GM18507 (cell line): ENCODE measurements around the gene NUFIP2.
"Not testable (repeated sequence)": the region's sequence is repeated elsewhere in the genome, so short reads cannot be mapped to it uniquely, and the experiment has no call there.

Experiments used
- DNase-seq: peaks from one replicate; pipeline ENCODE4 v3.0.0; 2011; ENCODE audit warnings: low read depth; ENCODE audit not compliant: insufficient read length; ENCODE audit errors: extremely low spot score
- FAIRE-seq: peaks from 2 replicates; lab custom pipeline; 2011; peaks lifted over from hg19 to GRCh38; lab: Jason Lieb, UNC

The NUFIP2 gene

GRCh38 chr17:29293890-29294579 lies at the start of gene NUFIP2:
Gene NUFIP2, minus strand, starts transcription at chr17:29294148. Its CDS starts 89 bp downstream, at chr17:29294059.
- peak; percentile 99 for FAIRE-seq

DNA sequence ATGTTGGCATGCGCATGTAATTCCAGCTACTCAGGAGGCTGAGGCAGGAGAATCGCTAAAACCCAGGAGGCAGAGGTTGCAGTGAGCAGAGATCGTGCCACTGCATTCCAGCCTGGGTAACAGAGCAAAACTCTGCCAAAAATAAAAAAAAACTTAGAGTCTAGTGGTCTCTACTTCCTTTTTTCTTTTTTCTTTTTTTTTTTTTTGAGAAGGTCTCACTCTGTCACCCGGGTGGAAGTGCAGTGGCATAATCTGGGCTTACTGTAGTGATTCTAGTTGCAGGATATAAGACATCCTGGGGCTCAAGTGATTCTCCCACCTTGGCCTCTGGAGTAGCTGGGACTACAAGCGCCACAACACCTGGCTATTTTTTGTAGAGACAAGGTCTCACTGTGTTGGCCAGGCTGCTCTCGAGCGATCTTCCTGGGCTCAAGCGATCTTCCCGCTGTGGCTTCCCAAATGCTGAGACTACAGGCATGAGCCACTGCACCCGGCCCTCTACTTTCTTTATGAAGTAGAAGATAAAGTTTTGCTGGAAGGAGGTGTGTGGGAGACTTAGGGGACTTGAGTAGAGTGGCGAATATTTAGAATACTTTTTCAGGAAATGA lies 48.3 kb upstream of the NUFIP2 start:
- FAIRE-seq (no peak), DNase-seq (no peak)

More at GRCh38 chr17:29293890-29294579, at the start of gene NUFIP2:
- DNase-seq: peak; percentile 91

DNA sequence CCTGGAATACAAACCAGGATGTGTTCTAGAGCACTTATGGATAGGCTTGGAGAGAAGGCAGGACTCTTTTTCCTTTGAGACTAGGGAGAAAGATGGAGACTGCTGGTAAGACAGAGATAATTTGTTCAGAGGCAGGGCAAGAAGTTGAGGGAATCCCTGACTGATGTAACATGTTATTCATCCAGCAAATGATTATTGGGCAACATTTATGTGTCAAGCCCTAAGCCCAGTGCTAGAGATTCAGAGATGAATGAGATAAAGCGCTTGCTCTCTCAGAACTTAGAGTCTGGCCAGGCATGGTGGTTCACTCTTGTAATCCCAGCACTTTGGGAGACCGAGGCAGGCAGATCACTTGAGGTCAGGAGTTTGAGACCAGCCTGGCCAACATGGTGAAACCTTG lies 47.8 kb upstream of the NUFIP2 start:
- FAIRE-seq: no peak

DNA sequence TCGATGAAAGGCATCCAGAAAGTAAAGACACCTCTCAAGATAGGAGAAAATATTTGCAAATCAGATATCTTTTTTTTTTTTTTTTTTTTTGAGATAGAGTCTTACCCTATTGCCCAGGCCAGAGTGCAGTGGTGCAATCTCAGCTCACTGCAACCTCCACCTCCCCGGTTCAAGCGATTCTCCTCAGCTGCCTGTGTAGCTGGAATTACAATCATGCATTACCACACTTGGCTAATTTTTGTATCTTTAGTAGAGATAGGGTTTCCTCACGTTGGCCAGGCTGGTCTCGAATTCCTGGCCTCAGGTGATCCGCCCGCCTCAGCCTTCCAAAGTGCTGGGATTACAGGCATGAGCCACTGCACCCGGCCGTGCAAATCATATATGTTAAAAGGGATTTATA lies 45.1 kb upstream of the NUFIP2 start:
- not testable (repeated sequence) for FAIRE-seq, DNase-seq

More for the DNA sequence above, 47.8 kb upstream of the NUFIP2 start:
- DNase-seq: no peak

DNA sequence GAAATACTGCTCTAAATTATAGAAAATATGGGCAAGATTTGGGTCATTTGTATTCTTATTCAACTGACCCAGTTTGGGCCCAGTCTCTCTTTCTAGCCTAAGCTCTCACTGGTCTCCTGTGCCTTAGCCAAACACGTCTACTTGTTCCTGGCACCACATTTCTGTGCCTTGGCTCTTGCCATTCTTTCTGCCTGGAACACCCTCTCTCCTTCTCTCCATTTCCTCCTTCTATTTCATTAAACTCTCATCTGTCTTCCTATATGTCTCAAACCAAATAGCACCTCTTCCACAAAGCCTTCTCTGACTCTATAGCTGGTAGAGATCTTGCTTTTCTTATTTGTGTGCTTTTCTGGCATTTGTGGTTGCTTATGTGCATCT lies 37.7 kb upstream of the NUFIP2 start:
- no peak for FAIRE-seq
- DNase-seq: no peak

GRCh38 chr17:29331075-29331707 lies 37.2 kb upstream of the NUFIP2 start:
- FAIRE-seq: no peak

DNA sequence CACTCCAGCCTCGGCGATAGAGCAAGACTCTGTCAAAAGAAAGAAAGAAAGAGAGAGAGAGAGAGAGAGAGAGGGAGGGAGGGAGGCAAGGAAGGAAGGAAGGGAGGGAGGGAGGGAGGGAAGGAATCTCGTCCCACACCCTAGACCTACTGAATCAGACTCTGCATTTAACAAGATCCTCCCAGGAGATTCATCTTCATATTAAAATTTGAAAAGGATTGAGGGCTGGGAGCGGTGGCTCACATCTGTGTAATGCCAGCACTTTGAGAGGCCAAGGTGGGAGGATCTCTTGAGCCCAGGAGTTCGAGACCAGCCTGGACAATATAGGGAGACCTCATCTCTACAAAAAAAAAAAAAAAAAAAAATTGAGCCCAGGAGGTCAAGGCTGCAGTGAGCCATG lies 33.5 kb upstream of the NUFIP2 start:
- FAIRE-seq: no peak
- no peak for DNase-seq

More at GRCh38 chr17:29331075-29331707, 37.2 kb upstream of the NUFIP2 start:
- no peak for DNase-seq

- no peak for FAIRE-seq
- DNase-seq: no peak
Observed at GRCh38 chr17:29326023-29326813, 32.3 kb upstream of the NUFIP2 start.

- DNase-seq (no peak), FAIRE-seq (no peak)
Observed at GRCh38 chr17:29322363-29322762, 28.4 kb upstream of the NUFIP2 start.

- no peak for DNase-seq
Observed at GRCh38 chr17:29303386-29303785, 9.4 kb upstream of the NUFIP2 start.

DNA sequence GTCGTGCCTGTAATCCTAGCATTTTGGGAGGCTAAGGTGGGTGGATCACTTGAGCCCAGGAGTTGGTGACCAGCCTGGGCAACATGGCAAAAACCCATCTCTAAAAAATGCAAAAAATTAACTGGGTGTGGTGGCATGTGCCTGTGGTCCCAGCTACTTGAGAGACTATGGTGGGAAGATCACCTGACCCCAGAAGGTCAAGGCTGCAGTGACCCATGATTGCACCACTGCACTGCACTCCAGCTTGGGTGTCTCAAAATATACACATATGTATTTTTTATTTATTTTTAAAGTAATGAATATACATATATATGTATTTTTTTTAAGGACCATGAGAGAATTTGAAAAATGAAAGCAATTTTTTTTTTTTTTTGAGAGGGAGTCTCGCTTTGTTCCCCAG lies 5.1 kb upstream of the NUFIP2 start:
- FAIRE-seq (no peak), DNase-seq (no peak)

More at GRCh38 chr17:29303386-29303785, 9.4 kb upstream of the NUFIP2 start:
- no peak for FAIRE-seq

- DNase-seq: no peak
- FAIRE-seq: no peak
Observed at GRCh38 chr17:29295420-29295819, 1.5 kb upstream of the NUFIP2 start.

- DNase-seq (no peak), FAIRE-seq (no peak)
Observed at GRCh38 chr17:29294580-29294900, 592 bp upstream of the NUFIP2 start.

GRCh38 chr17:29292992-29293889 lies 707 bp downstream of the NUFIP2 start:
- DNase-seq (peak; percentile 14), FAIRE-seq (no peak)

DNA sequence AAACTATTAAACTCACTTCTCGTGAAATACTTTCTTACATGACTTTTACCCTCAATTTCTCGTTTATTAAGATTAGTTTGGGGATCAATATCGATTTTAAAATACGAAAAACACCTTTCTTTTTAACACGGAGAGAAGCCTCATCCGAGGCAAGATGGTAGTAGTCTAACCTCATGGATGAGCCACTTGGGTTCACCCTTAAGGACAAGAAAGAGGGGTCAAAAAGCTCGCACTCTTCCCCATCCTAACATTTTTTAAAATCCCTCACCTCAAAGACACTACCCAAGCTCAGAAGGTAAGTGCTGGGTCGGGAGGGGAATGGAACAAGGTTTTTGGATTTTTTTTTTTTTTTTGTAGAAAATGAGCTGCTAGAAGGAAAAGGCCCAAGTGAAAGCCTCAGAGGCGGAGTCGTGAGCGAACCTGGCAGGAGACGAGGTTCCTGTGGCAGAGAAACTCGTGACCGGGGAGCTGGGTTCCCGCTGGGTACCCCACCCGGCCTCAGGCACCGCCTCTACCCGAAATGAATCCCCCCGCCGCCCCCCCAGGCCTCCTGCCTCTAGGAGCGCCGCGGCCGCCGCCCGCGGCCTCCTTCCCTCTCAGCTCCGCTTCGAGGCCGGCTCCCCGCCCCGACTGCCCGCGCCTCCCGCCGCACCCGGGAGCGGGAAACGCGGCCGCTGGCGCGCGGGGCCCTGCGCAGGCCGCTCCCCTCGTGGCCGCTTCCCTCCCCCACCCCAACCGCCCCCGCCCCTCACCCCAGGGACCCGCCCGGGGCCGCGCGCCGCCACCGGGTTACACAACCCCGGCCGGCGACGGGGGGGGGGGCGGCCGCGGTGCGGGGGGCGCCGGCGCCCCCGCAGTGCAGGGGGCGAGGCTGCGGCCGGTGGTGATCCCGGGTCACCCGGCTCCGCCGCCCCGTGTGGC lies 1.6 kb downstream of the NUFIP2 start:
- FAIRE-seq (peak; percentile 39), DNase-seq (peak; percentile 5)

DNA sequence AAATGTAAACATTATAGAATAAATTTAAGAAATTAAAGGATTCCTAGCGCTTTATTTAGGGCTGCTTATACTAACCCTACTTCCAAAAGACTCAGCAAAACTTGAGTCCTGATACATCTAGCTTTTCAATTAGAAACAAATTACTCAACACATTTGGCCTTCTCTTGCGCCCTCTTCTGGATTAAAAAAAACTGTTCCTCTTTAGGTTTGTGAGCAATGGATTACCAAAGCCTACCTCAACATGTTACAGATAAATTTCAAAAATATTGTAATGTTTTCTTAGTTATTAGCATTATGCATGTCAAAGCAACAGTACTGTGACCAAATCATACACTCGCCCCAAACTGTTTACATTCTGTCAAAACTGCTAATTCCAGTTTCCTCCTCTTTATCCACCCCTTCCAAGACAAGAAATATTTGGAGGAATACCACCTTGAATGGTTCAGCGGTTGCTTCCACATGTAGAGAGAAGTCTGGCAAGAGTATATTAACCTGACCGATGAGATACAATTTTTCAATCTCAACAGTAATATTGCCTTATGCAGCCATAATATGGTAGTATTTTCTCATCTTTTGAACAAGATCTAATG lies 2.7 kb downstream of the NUFIP2 start:
- DNase-seq: peak; percentile 8
- FAIRE-seq: peak; percentile 64

DNA sequence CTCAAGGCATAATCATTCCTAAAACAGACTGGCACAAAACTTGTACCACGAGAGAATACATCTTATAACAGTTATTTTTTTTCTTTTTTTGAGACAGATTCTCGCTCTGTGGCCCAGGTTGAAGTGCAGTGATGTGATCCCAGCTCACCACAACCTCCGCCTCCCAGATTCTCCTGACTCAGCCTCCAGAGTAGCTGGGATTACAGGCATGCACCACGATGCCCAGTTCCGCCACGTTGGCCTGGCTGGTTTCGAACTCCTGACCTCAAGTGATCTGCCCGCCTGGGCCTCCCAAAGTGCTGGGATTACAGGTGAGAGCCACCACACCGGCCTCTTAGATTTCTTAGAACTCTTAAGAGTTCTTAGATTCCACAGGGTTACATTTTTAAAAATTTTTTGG lies 4.1 kb downstream of the NUFIP2 start:
- DNase-seq: no peak
- no peak for FAIRE-seq

DNA sequence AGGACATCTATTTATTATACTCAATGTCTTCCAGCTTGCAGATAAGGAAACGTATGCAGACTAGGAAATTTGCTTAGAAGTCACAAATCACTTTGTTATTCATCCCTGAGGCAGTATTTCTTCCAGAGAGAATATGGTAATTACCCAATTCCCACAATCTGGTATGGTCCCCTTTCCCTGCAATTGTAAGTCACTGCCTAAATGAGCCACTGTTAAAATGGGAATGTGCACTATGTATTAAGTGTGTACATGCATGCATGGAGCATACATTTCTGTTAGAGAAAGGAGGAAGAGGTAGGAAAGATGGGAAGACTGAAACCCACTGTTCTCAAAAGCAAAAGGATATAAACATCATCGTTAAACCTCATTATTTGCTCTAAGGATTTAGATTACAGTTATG lies 10.0 kb downstream of the NUFIP2 start:
- no peak for DNase-seq

More for the DNA sequence above, 10.0 kb downstream of the NUFIP2 start:
- FAIRE-seq: no peak
